GM13977 (cell line): ENCODE data around the gene MADD.

Experiments used
- DNase-seq: peaks from one replicate; pipeline ENCODE4 v3.0.0; 2012; ENCODE audit warnings: low spot score
- CTCF ChIP-seq: IDR thresholded peaks from 2 replicates; pipeline ENCODE4 v1.5.1; 2012; ENCODE audit warnings: mild to moderate bottlenecking, control low read depth; ENCODE audit not compliant: insufficient read depth; ENCODE audit errors: extremely low read depth, missing control alignments
- in situ Hi-C: fragments of 300-500 bp; cut with MboI; formaldehyde crosslinking; loops from one replicate; pipeline ENCODE4 v1.12.0; 2022; ENCODE audit warnings: low sequenced_read_pairs, low pct_unique_long_range_greater_than_20kb, mixed read lengths, inconsistent platforms; ENCODE audit not compliant: unreplicated experiment

Gene MADD

DNA sequence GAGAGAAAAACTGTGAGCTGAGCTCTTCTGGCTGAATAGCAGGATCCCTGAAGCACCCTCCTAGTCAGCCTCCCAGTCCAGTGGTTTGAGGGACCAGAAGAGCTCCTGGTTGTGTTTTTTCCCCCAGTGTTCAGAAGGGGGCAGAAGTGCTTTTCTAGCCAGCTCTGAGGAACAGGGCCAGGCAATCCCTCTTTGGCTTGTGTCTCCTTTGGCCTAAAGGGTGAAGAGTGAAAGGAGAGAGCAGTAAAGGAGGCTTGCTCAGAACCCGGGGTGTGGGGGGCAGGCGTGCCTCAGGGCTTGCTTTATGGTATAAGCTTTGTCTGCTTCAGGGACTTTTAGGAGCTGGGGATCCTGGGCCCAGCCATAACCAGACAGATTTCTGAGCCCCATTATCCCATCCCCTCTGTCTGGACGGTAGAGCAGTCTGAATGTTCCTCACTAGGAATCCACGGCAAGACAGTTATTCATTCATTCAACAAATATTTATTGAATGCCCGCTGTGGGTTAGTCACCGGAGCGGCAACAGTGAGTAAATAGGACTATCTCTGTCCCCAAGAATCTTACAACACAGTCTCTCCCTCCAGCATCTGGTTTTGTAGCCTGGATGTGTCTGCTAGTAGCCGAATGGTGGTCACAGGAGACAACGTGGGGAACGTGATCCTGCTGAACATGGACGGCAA lies 35.8 kb upstream of the MADD start:
- in situ Hi-C loops, result no loop called here
- no peak for DNase-seq
- TF ChIP-seq CTCF, result peak; percentile 27

DNA sequence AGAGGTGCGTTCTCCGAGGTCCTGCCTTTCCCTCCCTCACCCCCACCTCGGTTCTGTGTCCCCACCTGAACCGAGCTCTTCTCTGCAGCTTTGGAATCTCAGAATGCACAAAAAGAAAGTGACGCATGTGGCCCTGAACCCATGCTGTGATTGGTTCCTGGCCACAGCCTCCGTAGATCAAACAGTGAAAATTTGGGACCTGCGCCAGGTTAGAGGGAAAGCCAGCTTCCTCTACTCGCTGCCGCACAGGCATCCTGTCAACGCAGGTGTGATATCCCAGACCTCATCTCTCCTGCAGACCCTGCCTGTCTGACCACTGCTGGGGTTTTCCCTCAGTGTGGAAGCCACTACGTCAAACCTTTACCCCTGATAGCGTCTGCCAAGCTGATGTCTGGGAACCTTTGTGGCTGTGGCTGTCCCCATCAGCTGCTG lies 35.2 kb upstream of the MADD start:
- DNase-seq, result no peak
- in situ Hi-C loops, result no loop called here
- no peak for TF ChIP-seq CTCF

GRCh38 chr11:47235163-47235562 lies 34.8 kb upstream of the MADD start:
- no peak for TF ChIP-seq CTCF
- in situ Hi-C loops, result no loop called here
- no peak for DNase-seq

GRCh38 chr11:47236482-47236881 lies 33.5 kb upstream of the MADD start:
- in situ Hi-C loops, result no loop called here
- no peak for TF ChIP-seq CTCF
- DNase-seq, result no peak

GRCh38 chr11:47239852-47240251 lies 30.1 kb upstream of the MADD start:
- DNase-seq, result no peak
- TF ChIP-seq CTCF, result no peak
- in situ Hi-C loops, result no loop called here

- TF ChIP-seq CTCF, result no peak
- no peak for DNase-seq
- in situ Hi-C loops, result no loop called here
Observed at GRCh38 chr11:47241841-47242301, 28.1 kb upstream of the MADD start.
